Lower leg skin (tissue), 3 donors: Measurements from ENCODE around the gene DIS3L2.

Experiments used
- POLR2A ChIP-seq, 2 donors: fragments of 450-650 bp; IDR thresholded peaks; one replicate each; pipeline ENCODE4 v1.6.1; 2016 to 2017; ENCODE audit warnings: antibody characterized with exemption in 2 of 2, mild to moderate bottlenecking in 1 of 2, moderate library complexity in 1 of 2
- TF ChIP-seq, protein P1 (sequence below), 3 donors: fragments of 450-650 bp; IDR thresholded peaks; one replicate each; pipeline ENCODE4 v1.5.1; 2016; ENCODE audit warnings: antibody characterized with exemption in 3 of 3, mild to moderate bottlenecking in 3 of 3, moderate library complexity in 2 of 3

DNA sequence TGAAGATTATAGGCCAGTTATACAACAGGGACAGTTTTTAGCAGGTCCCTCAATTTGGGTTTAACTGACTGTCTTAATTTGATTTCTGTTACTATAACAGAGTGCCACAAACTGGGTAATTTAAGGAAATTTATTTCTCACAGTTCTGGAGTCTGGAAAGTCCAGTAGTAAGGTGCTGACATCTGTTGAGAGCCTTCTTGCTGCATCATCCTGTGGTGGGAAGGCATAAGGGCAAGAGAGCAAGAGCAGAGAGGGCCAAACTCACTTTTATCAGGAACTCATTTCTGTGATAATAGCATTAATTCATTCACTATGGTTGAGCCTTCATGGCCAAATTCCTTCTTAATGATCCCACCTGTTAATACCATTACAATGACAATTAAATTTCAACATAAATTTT, 36.5 kb downstream of the DIS3L2 start:
- TF ChIP-seq POLR2A (IDR thresholded peaks at IDR 0.05): no peak
- TF ChIP-seq, protein P1, sequence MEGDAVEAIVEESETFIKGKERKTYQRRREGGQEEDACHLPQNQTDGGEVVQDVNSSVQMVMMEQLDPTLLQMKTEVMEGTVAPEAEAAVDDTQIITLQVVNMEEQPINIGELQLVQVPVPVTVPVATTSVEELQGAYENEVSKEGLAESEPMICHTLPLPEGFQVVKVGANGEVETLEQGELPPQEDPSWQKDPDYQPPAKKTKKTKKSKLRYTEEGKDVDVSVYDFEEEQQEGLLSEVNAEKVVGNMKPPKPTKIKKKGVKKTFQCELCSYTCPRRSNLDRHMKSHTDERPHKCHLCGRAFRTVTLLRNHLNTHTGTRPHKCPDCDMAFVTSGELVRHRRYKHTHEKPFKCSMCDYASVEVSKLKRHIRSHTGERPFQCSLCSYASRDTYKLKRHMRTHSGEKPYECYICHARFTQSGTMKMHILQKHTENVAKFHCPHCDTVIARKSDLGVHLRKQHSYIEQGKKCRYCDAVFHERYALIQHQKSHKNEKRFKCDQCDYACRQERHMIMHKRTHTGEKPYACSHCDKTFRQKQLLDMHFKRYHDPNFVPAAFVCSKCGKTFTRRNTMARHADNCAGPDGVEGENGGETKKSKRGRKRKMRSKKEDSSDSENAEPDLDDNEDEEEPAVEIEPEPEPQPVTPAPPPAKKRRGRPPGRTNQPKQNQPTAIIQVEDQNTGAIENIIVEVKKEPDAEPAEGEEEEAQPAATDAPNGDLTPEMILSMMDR (IDR thresholded peaks at IDR 0.05): no peak
